Cardiac fibroblast (primary cell): Measurements from ENCODE around the gene VEGFB.

Source experiments
- DNase-seq, 2 donors: peaks; one replicate each; pipeline versions ENCODE4 v3.0.0 to v3.0.0-alpha.2; 2010; ENCODE audit warnings: low read depth in 2 of 2
- H3K4me3 ChIP-seq, 2 donors: replicated peaks in 1 of 2; 1 replicate in 1 of 2; 2 replicates in 1 of 2; pipeline ENCODE4 v1.5.1; 2011; ENCODE audit warnings: low read depth in 2 of 2, low read length in 2 of 2, mild to moderate bottlenecking in 2 of 2, moderate library complexity in 1 of 2
- CTCF ChIP-seq: IDR thresholded peaks from one replicate; pipeline ENCODE4 v1.5.1; 2011; ENCODE audit warnings: low read depth, mild to moderate bottlenecking, low read length, inconsistent platforms

VEGFB gene

GRCh38 chr11:64233913-64234586 is at the start of gene VEGFB:
Gene VEGFB (plus strand): TSS chr11:64234584. CDS start chr11:64234834, 250 bp downstream.
- DNase-seq: peak in 1 of 2 donors; percentile 70

GRCh38 chr11:64185175-64185692 is 49.1 kb upstream of the VEGFB start:
- peak overlapping the region; percentile 64 to 75 for H3K4me3 ChIP-seq
- TF ChIP-seq CTCF: peak; percentile 46
- peak; percentile 88 to 91 for DNase-seq

More at GRCh38 chr11:64233913-64234586, at the start of gene VEGFB:
- TF ChIP-seq CTCF: no peak
- peak within 1 kb of the TSS; percentile 65 to 81 for H3K4me3 ChIP-seq

GRCh38 chr11:64185693-64186491 is 48.5 kb upstream of the VEGFB start, which contains the start of gene STIP1:
Gene STIP1 (plus strand): TSS chr11:64186171. CDS start chr11:64186262, 91 bp downstream.
- DNase-seq: peak; percentile 100
- TF ChIP-seq CTCF: peak; percentile 53
- peak within 1 kb of the TSS; percentile 64 to 75 for H3K4me3 ChIP-seq

DNA sequence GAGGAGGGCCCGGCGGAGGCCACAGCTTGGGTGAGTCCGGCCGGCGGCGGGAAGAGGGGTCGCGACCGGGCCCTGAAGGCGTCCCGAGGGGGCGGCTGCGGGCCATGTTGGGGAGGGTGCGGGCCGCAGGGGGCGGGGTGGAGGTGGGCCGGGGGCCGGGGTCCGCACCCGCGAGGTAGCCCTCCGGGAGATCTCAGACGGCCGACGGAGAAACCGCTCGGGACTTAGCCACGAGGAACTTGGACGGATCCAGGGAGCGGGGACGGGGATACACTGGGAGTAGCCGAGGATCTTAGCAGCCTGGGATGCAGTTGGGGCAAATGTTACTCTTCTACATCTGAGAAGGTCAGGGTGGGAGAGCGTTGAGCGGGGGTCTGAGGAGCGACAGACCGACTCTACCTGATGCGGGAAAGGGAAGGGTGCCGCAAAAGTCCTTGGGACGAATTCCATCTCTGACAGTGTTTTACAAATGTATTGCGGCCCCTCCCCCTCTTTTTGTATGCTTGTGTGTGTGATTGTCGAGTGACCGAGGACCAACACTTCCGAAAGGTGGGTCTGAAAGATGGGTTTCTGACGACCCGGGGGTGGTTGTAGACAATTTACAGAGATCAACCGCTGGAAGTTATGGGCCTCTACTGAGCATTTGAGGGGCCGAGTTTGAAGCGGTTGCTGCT is 47.8 kb upstream of the VEGFB start:
- TF ChIP-seq CTCF: no peak
- no peak overlapping the region for H3K4me3 ChIP-seq
- DNase-seq: peak in 1 of 2 donors; percentile 26

GRCh38 chr11:64192434-64192833 is 42.0 kb upstream of the VEGFB start:
- no peak for DNase-seq
- H3K4me3 ChIP-seq: no peak overlapping the region
- TF ChIP-seq CTCF: no peak

DNA sequence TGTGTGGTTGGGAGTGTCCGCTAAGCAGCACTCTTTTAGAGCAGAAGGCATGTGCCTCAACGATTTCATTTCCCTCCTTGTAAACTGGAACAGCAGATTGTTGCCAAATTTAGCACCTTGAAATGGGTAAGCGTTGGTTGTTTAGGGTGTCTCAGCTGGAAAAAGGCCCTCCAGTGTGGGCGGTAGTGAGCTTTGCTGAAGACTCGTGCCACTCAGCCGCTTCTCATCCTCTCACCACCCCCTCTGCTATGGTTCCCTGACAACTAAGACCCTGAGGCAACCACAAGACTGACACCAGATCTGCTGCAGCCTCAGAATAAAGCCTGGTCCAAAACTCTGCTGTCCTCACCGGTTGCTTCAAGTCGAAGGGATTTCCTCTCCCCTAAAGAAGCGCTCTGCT is 37.8 kb upstream of the VEGFB start:
- no peak overlapping the region for H3K4me3 ChIP-seq
- no peak for DNase-seq
- TF ChIP-seq CTCF: no peak
